Kidney (tissue), 14 donors: ENCODE data around the gene KMT5C. TPM values are rescaled to one million over a fixed set of nuclear protein-coding genes. Genes with fewer than 3 reads are reported as not detected.

Experiments
- DNase-seq, 5 donors: peaks; one replicate each; pipeline ENCODE4 v3.0.0-alpha.2; 2013 to 2020
- FAIRE-seq: peaks from 2 replicates; lab custom pipeline; 2012; peaks lifted over from hg19 to GRCh38; lab: Jason Lieb, UNC
- H3K27ac ChIP-seq, 2 donors: one replicate each; pipeline ENCODE4 v1.7.0; 2013; ENCODE audit warnings: low read depth in 2 of 2, low read length in 2 of 2, inconsistent platforms in 1 of 2
- H3K27me3 ChIP-seq: one replicate; pipeline ENCODE4 v1.7.1; 2013; ENCODE audit warnings: low read length, inconsistent platforms; ENCODE audit not compliant: control insufficient read depth, insufficient read depth
- H3K36me3 ChIP-seq, 3 donors: one replicate each; pipeline versions ENCODE4 v1.7.0 to v1.7.1; 2013; ENCODE audit warnings: low read length in 3 of 3, control low read depth in 1 of 3, inconsistent platforms in 1 of 3; ENCODE audit not compliant: insufficient read depth in 3 of 3, control insufficient read depth in 2 of 3
- H3K4me1 ChIP-seq, 3 donors: one replicate each; pipeline versions ENCODE4 v1.7.0 to v1.7.1; 2013; ENCODE audit warnings: low read length in 3 of 3, inconsistent platforms in 1 of 3, low read depth in 1 of 3; ENCODE audit not compliant: control insufficient read depth in 2 of 3, insufficient read depth in 2 of 3
- H3K4me3 ChIP-seq, 3 donors: one replicate each; pipeline versions ENCODE4 v1.7.0 to v1.8.1; 2013; ENCODE audit warnings: low read length in 3 of 3, control low read depth in 1 of 3, inconsistent platforms in 1 of 3
- H3K9ac ChIP-seq, 3 donors: one replicate each; pipeline versions ENCODE4 v1.7.0 to v1.7.1; 2013; ENCODE audit warnings: low read length in 3 of 3, control low read depth in 1 of 3, inconsistent platforms in 1 of 3
- H3K9me3 ChIP-seq, 3 donors: one replicate each; pipeline versions ENCODE4 v1.7.0 to v1.7.1; 2013; ENCODE audit warnings: low read length in 3 of 3, control low read depth in 1 of 3, inconsistent platforms in 1 of 3; ENCODE audit not compliant: control insufficient read depth in 2 of 3, insufficient read depth in 1 of 3
- CTCF ChIP-seq: IDR thresholded peaks from 3 replicates; pipeline ENCODE4 v1.5.1; 2012; ENCODE audit warnings: mild to moderate bottlenecking, moderate library complexity, borderline replicate concordance; ENCODE audit not compliant: insufficient read depth; ENCODE audit errors: extremely low read depth
- intact Hi-C: fragments of 100-400 bp; cut with DNase I; formaldehyde crosslinking; loops from one replicate; pipeline ENCODE4 v1.11.1; 2022
- polyA plus RNA-seq: library from polyadenylated mRNA; stranded (reverse); fragments of 350-450 nt; fragmentation: Illumina TruSeq; extraction: RNeasy Lipid Tissue Mini Kit (QIAGEN cat#74804); gene quantifications from one replicate; pipeline ENCODE4 v1.2.3, GENCODE V29; 2014; ENCODE audit warnings: low read depth, low replicate concordance; ENCODE audit not compliant: insufficient read depth
- total RNA-seq: library from RNA; stranded (reverse); fragmentation: NEBNext Ultra II Directional; extraction: Animal tissue kit (Norgen Biotek cat#: 25700); gene quantifications from one replicate; pipeline ENCODE4 v1.2.1, GENCODE V29; 2021
- donor health status: control.
- donor health status: control.
- donor health status: control.
- donor health status: control.
- donor health status: control.
- donor health status: DM: yes; HTN: yes; CAD: no.
- donor health status: Normal renal cell carcinoma (clear cell type).

The KMT5C gene
- total and polyA plus RNA-seq, 2 donors from 2014 or later: 4.1 to 13.0 TPM

- no peak for TF ChIP-seq CTCF
- DNase-seq (peak in 2 of 5 donors; percentile 74 to 82), FAIRE-seq (no peak)
- no peaks in the 10 kb centered on the region for H3K27me3 ChIP-seq
- no peak overlapping the region for H3K27ac ChIP-seq
- H3K9ac ChIP-seq: peak overlapping the region; percentile 89 to 95 (median 92)
- intact Hi-C loops: no loop called here
- H3K9me3 ChIP-seq: no peaks in the 10 kb centered on the region
- peak overlapping the region; percentile 96 to 99 (median 97) for H3K4me3 ChIP-seq
- peaks cover 2 to 27% (median 10%) of the 10 kb centered on the region in 3 donors for H3K36me3 ChIP-seq
- H3K4me1 ChIP-seq: peaks cover 0 to 46% (median 25%) of the 10 kb centered on the region in 3 donors
These were observed 46.9 kb downstream of the KMT5C start for GRCh38 chr19:55386493-55386971.

- intact Hi-C loops: no loop called here
- FAIRE-seq (no peak), DNase-seq (peak in 1 of 5 donors; percentile 52)
- no peaks in the 10 kb centered on the region for H3K9me3 ChIP-seq
- H3K27me3 ChIP-seq: no peaks in the 10 kb centered on the region
- H3K4me1 ChIP-seq: peaks cover 0 to 46% (median 25%) of the 10 kb centered on the region in 3 donors
- H3K27ac ChIP-seq: no peak overlapping the region
- H3K4me3 ChIP-seq: peak overlapping the region in 2 of 3 donors; percentile 30 to 99
- peak overlapping the region in 1 of 3 donors; percentile 95 for H3K9ac ChIP-seq
- TF ChIP-seq CTCF: no peak
- H3K36me3 ChIP-seq: peaks cover 2 to 27% (median 10%) of the 10 kb centered on the region in 3 donors
These were observed 48.2 kb downstream of the KMT5C start for GRCh38 chr19:55387736-55388497.

GRCh38 chr19:55389386-55390317 is 50.0 kb downstream of the KMT5C start:
- H3K27ac ChIP-seq: no peak overlapping the region
- H3K4me3 ChIP-seq: no peak overlapping the region
- H3K9me3 ChIP-seq: no peaks in the 10 kb centered on the region
- no peak for FAIRE-seq
- no peaks in the 10 kb centered on the region for H3K27me3 ChIP-seq
- intact Hi-C loops: no loop called here
- TF ChIP-seq CTCF: no peak
- H3K4me1 ChIP-seq: peaks cover 0 to 40% (median 25%) of the 10 kb centered on the region in 3 donors
- DNase-seq: no peak
- no peak overlapping the region for H3K9ac ChIP-seq
- H3K36me3 ChIP-seq: peaks cover 2 to 27% (median 10%) of the 10 kb centered on the region in 3 donors
